Left lung (tissue), 10 donors: ENCODE measurements around the gene METTL23. TPM values are rescaled to one million over a fixed set of nuclear protein-coding genes. Genes with fewer than 3 reads are reported as not detected.
A peak's percentile ranks its signal among the peaks of the same experiment; 100 is the strongest.

Experiments
- ATAC-seq: fragments of 200-7000 bp; cut with Tn5 transposase; one replicate; pipeline ENCODE4 v1.9.1; 2020; ENCODE audit warnings: moderate library complexity
- DNase-seq, 4 donors: peaks; one replicate each; pipeline ENCODE4 v3.0.0-alpha.2; 2013 to 2020
- H3K27ac ChIP-seq, 2 donors: fragments of 200-600 bp; sonication (generic) in 1 of 2; one replicate each; pipeline versions ENCODE4 v1.5.0 to v1.8.0; 2020 to 2021
- H3K27me3 ChIP-seq, 2 donors: fragments of 200-600 bp; sonication (generic) in 1 of 2; one replicate each; pipeline versions ENCODE4 v1.5.0 to v1.8.0; 2020 to 2021
- H3K36me3 ChIP-seq, 2 donors: fragments of 200-600 bp; sonication (generic) in 1 of 2; one replicate each; pipeline versions ENCODE4 v1.5.0 to v1.8.0; 2020 to 2021
- H3K4me1 ChIP-seq, 2 donors: fragments of 200-600 bp; one replicate each; pipeline ENCODE4 v1.8.0; 2021
- H3K4me3 ChIP-seq, 2 donors: fragments of 200-600 bp; sonication (generic) in 1 of 2; one replicate each; pipeline versions ENCODE4 v1.5.0 to v1.8.0; 2020 to 2021; ENCODE audit warnings: mild to moderate bottlenecking in 1 of 2
- H3K9me3 ChIP-seq, 2 donors: fragments of 200-600 bp; sonication (generic) in 1 of 2; one replicate each; pipeline versions ENCODE4 v1.5.0 to v1.8.0; 2020 to 2021
- intact Hi-C, 2 donors: fragments of 100-400 bp; cut with DNase I; formaldehyde crosslinking; loops; one replicate each; pipeline versions ENCODE4 v1.11.2 to v1.14.2; 2022
- polyA plus RNA-seq, 6 donors: library from polyadenylated mRNA; unstranded; fragments of 120-200 nt; gene quantifications; one replicate each; pipeline ENCODE4 v1.2.1, GENCODE V29; 2013; ENCODE audit not compliant: insufficient read length in 6 of 6
- total RNA-seq, 2 donors: library from RNA; stranded (reverse); fragmentation: NEBNext Ultra II Directional; extraction: Animal tissue kit (Norgen Biotek cat#: 25700); gene quantifications; one replicate each; pipeline ENCODE4 v1.2.1, GENCODE V29; 2021
- TF ChIP-seq, protein P1 (sequence below), 2 donors: fragments of 200-600 bp; sonication (generic) in 1 of 2; IDR thresholded peaks; one replicate each; pipeline versions ENCODE4 v1.5.0 to v1.8.0; 2021; ENCODE audit warnings: antibody characterized with exemption in 2 of 2
- donor health status: DM: no; HTN: yes; CAD: no.
- donor health status: DM: no; HTN: no; CAD: no.

The METTL23 gene
- total and polyA plus RNA-seq, 8 donors: 30.6 to 40.2 (median 36.3) TPM

DNA sequence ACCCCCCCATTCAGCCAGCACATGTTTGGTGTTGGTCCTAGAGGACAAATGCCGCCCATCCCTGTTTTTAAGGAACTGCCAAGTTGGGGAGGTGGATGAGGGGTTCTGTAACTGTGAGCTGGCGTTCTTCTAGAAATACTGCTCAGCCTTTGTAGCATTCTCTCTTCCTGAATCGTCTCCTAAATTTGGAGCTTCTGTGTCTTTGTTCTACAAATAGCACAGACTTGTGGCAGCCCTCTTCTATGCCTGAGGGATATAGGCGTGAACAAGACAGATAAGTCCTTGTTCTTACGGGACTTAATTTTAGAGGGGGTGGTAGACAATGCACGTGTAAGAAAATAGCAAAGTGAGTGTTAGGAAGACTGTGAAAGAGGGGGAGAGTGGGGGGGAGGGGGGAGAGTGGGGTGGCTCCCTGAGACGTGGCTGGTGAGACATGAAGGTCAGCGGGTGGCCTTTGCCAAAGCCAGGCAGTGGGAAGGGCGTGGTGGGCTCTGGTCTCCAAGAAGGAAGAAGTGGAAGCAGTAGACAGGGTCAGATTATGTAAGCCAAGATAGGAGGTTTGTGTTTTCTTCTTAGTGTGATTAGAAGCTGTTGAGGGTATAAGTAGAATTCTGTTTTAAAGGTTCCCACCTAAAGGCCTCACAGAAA lies 21.2 kb downstream of the METTL23 start:
- DNase-seq (no peak), ATAC-seq (no peak)
- TF ChIP-seq, protein P1, sequence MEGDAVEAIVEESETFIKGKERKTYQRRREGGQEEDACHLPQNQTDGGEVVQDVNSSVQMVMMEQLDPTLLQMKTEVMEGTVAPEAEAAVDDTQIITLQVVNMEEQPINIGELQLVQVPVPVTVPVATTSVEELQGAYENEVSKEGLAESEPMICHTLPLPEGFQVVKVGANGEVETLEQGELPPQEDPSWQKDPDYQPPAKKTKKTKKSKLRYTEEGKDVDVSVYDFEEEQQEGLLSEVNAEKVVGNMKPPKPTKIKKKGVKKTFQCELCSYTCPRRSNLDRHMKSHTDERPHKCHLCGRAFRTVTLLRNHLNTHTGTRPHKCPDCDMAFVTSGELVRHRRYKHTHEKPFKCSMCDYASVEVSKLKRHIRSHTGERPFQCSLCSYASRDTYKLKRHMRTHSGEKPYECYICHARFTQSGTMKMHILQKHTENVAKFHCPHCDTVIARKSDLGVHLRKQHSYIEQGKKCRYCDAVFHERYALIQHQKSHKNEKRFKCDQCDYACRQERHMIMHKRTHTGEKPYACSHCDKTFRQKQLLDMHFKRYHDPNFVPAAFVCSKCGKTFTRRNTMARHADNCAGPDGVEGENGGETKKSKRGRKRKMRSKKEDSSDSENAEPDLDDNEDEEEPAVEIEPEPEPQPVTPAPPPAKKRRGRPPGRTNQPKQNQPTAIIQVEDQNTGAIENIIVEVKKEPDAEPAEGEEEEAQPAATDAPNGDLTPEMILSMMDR (IDR thresholded peaks at IDR 0.05): no peak
- no peak overlapping the region for H3K4me3 ChIP-seq
- no peak overlapping the region for H3K27ac ChIP-seq
- intact Hi-C loops: no loop called here
- H3K36me3 ChIP-seq: peaks cover 0 to 66% of the 10 kb centered on the region in 2 donors
- no peaks in the 10 kb centered on the region for H3K4me1 ChIP-seq
- no peaks in the 10 kb centered on the region for H3K27me3 ChIP-seq
- H3K9me3 ChIP-seq: no peaks in the 10 kb centered on the region

DNA sequence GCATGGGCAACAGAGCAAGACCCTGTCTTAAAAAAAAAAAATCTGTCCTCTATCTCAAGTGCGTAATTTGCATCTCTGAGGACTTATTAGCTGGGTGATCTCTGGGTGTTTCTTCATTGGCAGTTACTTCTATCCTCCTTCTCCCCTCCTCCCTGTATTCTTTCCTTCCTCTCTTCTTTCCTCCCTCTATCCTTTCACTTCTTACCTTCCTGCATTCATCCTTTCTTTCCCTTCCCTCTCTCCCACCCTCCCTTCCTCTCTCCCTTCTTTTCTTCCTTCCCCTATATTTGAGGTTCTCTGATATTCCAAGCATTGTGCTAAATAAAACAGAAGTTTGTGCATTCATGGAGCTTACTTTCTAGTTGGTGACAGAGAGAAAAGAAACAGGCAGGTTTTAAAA lies 22.0 kb downstream of the METTL23 start:
- TF ChIP-seq, protein P1 (IDR thresholded peaks at IDR 0.05): no peak
- intact Hi-C loops: no loop called here
- DNase-seq: no peak
- Histone ChIP-seq H3K9me3 (no peaks in the 10 kb centered on the region), H3K4me1 (no peaks in the 10 kb centered on the region), H3K27me3 (no peaks in the 10 kb centered on the region), H3K36me3 (peaks cover 0 to 64% of the 10 kb centered on the region in 2 donors), H3K4me3 (no peak overlapping the region), H3K27ac (no peak overlapping the region)
- no peak for ATAC-seq

DNA sequence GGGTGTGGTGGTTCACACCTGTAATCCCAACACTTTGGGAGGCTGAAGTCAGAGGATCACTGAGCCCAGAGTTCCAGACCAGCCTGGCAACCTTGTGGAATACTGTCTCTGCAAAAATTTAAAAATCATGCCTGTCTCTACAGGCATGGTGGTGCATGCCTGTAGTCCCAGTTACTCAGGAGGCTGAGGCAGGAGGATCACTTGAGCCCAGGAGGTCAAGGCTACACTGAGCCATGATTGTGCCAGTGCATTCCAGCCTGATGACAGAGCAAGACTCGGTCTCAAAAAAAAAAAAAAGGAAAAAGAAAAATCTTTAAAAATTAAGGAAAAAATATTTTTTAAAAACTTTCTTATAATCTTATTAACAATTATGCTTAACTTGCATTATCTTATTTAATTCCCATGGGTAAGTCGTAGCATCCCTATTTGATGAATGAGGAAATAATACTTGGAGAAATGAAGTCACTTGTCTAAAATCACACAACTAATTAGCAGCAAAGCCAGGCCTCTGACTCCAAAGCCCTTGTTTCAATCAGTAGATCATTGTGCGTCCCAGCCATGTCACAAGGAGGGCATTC lies 24.9 kb downstream of the METTL23 start:
- H3K4me3 ChIP-seq: no peak overlapping the region
- TF ChIP-seq, protein P1 (IDR thresholded peaks at IDR 0.05): no peak
- ATAC-seq: no peak
- H3K4me1 ChIP-seq: no peaks in the 10 kb centered on the region
- intact Hi-C loops: no loop called here
- H3K27me3 ChIP-seq: no peaks in the 10 kb centered on the region
- no peaks in the 10 kb centered on the region for H3K9me3 ChIP-seq
- no peak overlapping the region for H3K27ac ChIP-seq
- no peak for DNase-seq
- H3K36me3 ChIP-seq: peaks cover 0 to 59% of the 10 kb centered on the region in 2 donors

DNA sequence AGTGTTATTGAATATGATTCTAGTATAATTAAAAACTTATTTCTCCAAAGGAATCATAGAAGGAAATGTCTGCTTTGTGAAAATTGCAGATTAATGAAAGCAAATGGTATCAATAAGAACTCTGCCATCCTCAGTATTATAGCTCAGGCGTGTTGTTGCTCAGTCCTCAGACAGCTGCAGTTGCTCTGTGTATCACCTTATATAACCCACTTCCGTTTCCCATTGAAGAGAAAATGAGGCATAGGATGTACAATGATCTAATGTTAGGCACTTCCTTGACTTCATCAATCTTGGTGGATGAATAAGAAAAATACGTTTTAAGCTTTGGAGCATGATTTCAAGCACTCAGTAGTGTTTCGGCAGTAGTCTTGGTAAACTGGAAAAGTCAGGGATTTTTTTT lies 25.4 kb downstream of the METTL23 start:
- no peaks in the 10 kb centered on the region for H3K4me1 ChIP-seq
- H3K4me3 ChIP-seq: no peak overlapping the region
- ATAC-seq (peak; percentile 36), DNase-seq (no peak)
- H3K9me3 ChIP-seq: no peaks in the 10 kb centered on the region
- intact Hi-C loops: no loop called here
- peaks cover 0 to 59% of the 10 kb centered on the region in 2 donors for H3K36me3 ChIP-seq
- TF ChIP-seq, protein P1 (IDR thresholded peaks at IDR 0.05): no peak
- no peaks in the 10 kb centered on the region for H3K27me3 ChIP-seq
- no peak overlapping the region for H3K27ac ChIP-seq

DNA sequence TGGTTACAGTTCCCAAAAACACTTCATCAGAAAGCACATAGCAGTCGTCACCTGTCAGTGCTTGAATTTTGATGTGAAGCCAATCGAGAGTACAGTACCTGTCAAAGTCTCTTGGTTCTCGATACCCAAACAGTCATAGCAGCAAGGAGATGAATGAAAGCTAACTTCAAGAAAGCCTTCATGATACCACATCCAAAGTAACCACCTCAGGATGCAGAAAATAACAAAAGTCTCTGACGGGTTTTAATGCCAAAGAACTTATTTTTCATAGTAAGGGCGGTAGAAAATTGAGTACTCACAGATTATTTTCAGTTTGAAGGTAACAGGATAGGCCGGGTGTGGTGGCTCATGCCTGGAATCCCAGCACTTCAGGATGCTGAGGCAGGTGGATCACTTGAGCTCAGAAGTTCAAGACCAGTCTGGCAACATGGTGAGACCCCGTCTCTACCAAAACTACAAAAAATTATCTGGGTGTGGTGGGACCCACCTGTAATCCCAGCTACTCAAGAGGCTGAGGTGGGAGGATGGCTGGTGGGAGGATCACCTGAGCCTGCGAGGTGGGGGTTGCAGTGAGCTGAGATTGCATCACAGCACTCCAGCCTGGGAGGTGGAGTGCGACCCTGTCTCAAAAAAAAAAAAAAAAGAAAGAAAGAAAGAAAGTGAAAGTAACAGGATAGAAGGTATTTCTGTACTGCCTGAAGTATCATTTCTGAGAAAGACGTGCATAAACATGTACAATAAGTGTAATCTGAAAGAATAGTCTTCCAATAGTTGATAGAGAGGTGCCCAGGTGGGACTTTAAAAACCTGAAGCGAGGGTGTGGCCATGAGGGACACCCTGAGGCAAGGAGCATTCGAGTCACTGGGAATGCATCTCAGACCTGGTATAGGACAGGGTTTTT lies 26.7 kb downstream of the METTL23 start:
- no peak for DNase-seq
- no peak overlapping the region for H3K4me3 ChIP-seq
- H3K27me3 ChIP-seq: no peaks in the 10 kb centered on the region
- H3K27ac ChIP-seq: no peak overlapping the region
- TF ChIP-seq, protein P1 (IDR thresholded peaks at IDR 0.05): no peak
- peak; percentile 27 for ATAC-seq
- no peaks in the 10 kb centered on the region for H3K9me3 ChIP-seq
- peaks cover 0 to 66% of the 10 kb centered on the region in 2 donors for H3K36me3 ChIP-seq
- intact Hi-C loops: no loop called here
- H3K4me1 ChIP-seq: no peaks in the 10 kb centered on the region
